ENCODE measurements around the gene TMEM14A.
A peak's percentile ranks its signal among the peaks of the same experiment; 100 is the strongest.
"Not testable (repeated sequence)": the region's sequence is repeated elsewhere in the genome, so short reads cannot be mapped to it uniquely, and the experiment has no call there.

TMEM14A gene

GRCh38 chr6:52670502-52671409 is at the start of gene TMEM14A:
TMEM14A (plus strand) TSS chr6:52671113; CDS start chr6:52677103, 5,990 bp downstream.
- peak; percentile 95 for DNase-seq

- no peak for DNase-seq
Observed at GRCh38 chr6:52621631-52622030, 49.3 kb upstream of the TMEM14A start.

GRCh38 chr6:52622810-52623209 is 48.1 kb upstream of the TMEM14A start:
- no peak for DNase-seq

GRCh38 chr6:52632011-52632410 is 38.9 kb upstream of the TMEM14A start:
- DNase-seq = no peak

GRCh38 chr6:52634211-52634610 is 36.7 kb upstream of the TMEM14A start:
- no peak for DNase-seq

GRCh38 chr6:52635049-52635577 is 35.8 kb upstream of the TMEM14A start:
- peak; percentile 35 for DNase-seq

GRCh38 chr6:52636830-52637229 is 34.1 kb upstream of the TMEM14A start:
- DNase-seq = no peak

- DNase-seq = no peak
Observed at GRCh38 chr6:52639493-52639892, 31.4 kb upstream of the TMEM14A start.

GRCh38 chr6:52640170-52640569 is 30.7 kb upstream of the TMEM14A start:
- no peak for DNase-seq

- no peak for DNase-seq
Observed at GRCh38 chr6:52640916-52641315, 30.0 kb upstream of the TMEM14A start.

GRCh38 chr6:52641388-52641787 is 29.5 kb upstream of the TMEM14A start:
- DNase-seq = peak; percentile 42

GRCh38 chr6:52641826-52642225 is 29.1 kb upstream of the TMEM14A start:
- DNase-seq = peak; percentile 44

- DNase-seq = no peak
Observed at GRCh38 chr6:52642368-52642767, 28.5 kb upstream of the TMEM14A start.

- peak; percentile 66 for DNase-seq
Observed at GRCh38 chr6:52643158-52643557, 27.8 kb upstream of the TMEM14A start.

- no peak for DNase-seq
Observed at GRCh38 chr6:52644253-52644652, 26.7 kb upstream of the TMEM14A start.

- DNase-seq = no peak
Observed at GRCh38 chr6:52645976-52646375, 24.9 kb upstream of the TMEM14A start.

- DNase-seq = no peak
Observed at GRCh38 chr6:52647199-52647598, 23.7 kb upstream of the TMEM14A start.

GRCh38 chr6:52649536-52650160 is 21.3 kb upstream of the TMEM14A start:
- no peak for DNase-seq

GRCh38 chr6:52650941-52651340 is 20.0 kb upstream of the TMEM14A start:
- DNase-seq = no peak

- DNase-seq = no peak
Observed at GRCh38 chr6:52653151-52653550, 17.8 kb upstream of the TMEM14A start.

- no peak for DNase-seq
Observed at GRCh38 chr6:52654007-52654406, 16.9 kb upstream of the TMEM14A start.

GRCh38 chr6:52654592-52654991 is 16.3 kb upstream of the TMEM14A start:
- no peak for DNase-seq

GRCh38 chr6:52655941-52656340 is 15.0 kb upstream of the TMEM14A start:
- not testable (repeated sequence) for DNase-seq

- DNase-seq = no peak
Observed at GRCh38 chr6:52657870-52658269, 13.0 kb upstream of the TMEM14A start.

Data from hematopoietic multipotent progenitor cell treated with erythropoietin and hydrocortisone succinate and interleukin-3 and kit ligand, for 6 days (in vitro differentiated cells).